ENCODE results near the gene KRT79.

Gene KRT79

GRCh38 chr12:52776913-52777395 lies 57.2 kb downstream of the KRT79 start, which contains the start of gene KRT76:
TSS of gene KRT76 (minus strand) at chr12:52777345. CDS start at chr12:52777291, 54 bp downstream.
- TF ChIP-seq CTCF (conservative IDR thresholded peaks at IDR 0.05; ENCODE audit: control insufficient read depth, insufficient read depth, low read depth, low read length): no peak
- no peak for DNase-seq (ENCODE audit: low read depth)
- no peak within 1 kb of the TSS for H3K4me3 ChIP-seq (ENCODE audit: control insufficient read depth, low read depth, low read length)

GRCh38 chr12:52776435-52776834 lies 57.7 kb downstream of the KRT79 start:
- no peak for DNase-seq (ENCODE audit: low read depth)
- no peak overlapping the region for H3K4me3 ChIP-seq (ENCODE audit: control insufficient read depth, low read depth, low read length)
- TF ChIP-seq CTCF (conservative IDR thresholded peaks at IDR 0.05; ENCODE audit: control insufficient read depth, insufficient read depth, low read depth, low read length): no peak

- no peak overlapping the region for H3K4me3 ChIP-seq (ENCODE audit: control insufficient read depth, low read depth, low read length)
- no peak for DNase-seq (ENCODE audit: low read depth)
- TF ChIP-seq CTCF (conservative IDR thresholded peaks at IDR 0.05; ENCODE audit: control insufficient read depth, insufficient read depth, low read depth, low read length): no peak
Observed at GRCh38 chr12:52774629-52775250, 59.4 kb downstream of the KRT79 start.

- no peak for DNase-seq (ENCODE audit: low read depth)
Observed at GRCh38 chr12:52772772-52773171, 61.3 kb downstream of the KRT79 start.

GRCh38 chr12:52772188-52772587 lies 61.9 kb downstream of the KRT79 start:
- TF ChIP-seq CTCF (conservative IDR thresholded peaks at IDR 0.05; ENCODE audit: control insufficient read depth, insufficient read depth, low read depth, low read length): no peak
- no peak overlapping the region for H3K4me3 ChIP-seq (ENCODE audit: control insufficient read depth, low read depth, low read length)
- DNase-seq (ENCODE audit: low read depth): no peak

More at GRCh38 chr12:52772772-52773171, 61.3 kb downstream of the KRT79 start:
- TF ChIP-seq CTCF (conservative IDR thresholded peaks at IDR 0.05; ENCODE audit: control insufficient read depth, insufficient read depth, low read depth, low read length): no peak
- H3K4me3 ChIP-seq (ENCODE audit: control insufficient read depth, low read depth, low read length): no peak overlapping the region

GRCh38 chr12:52771505-52771904 lies 62.6 kb downstream of the KRT79 start:
- TF ChIP-seq CTCF (conservative IDR thresholded peaks at IDR 0.05; ENCODE audit: control insufficient read depth, insufficient read depth, low read depth, low read length): no peak
- H3K4me3 ChIP-seq (ENCODE audit: control insufficient read depth, low read depth, low read length): no peak overlapping the region
- DNase-seq (ENCODE audit: low read depth): no peak
